Mesenchymal stem cell (in vitro differentiated cells and primary cell): ENCODE results near the gene CXorf49. TPM values are rescaled to one million over a fixed set of nuclear protein-coding genes. Genes with fewer than 3 reads are reported as not detected.

Experiments used
- DNase-seq: peaks from one replicate; pipeline ENCODE4 v3.0.0-alpha.2; 2013
- H2AFZ ChIP-seq: one replicate; pipeline ENCODE4 v1.6.1; 2013; ENCODE audit warnings: low read depth, mild to moderate bottlenecking, control low read depth, inconsistent platforms, low read length, moderate library complexity
- H2AK5ac ChIP-seq: 2 replicates; pipeline ENCODE4 v1.6.1; 2013; ENCODE audit warnings: low read length, moderate library complexity, mild to moderate bottlenecking, inconsistent platforms; ENCODE audit not compliant: severe bottlenecking
- H2BK120ac ChIP-seq: one replicate; pipeline ENCODE4 v1.6.1; 2013; ENCODE audit warnings: low read depth, mild to moderate bottlenecking, inconsistent platforms, low read length, moderate library complexity
- H2BK12ac ChIP-seq, 2 experiments: one replicate each; pipeline ENCODE4 v1.6.1; 2013; ENCODE audit warnings: inconsistent platforms in 2 of 2, low read length in 2 of 2, mild to moderate bottlenecking in 2 of 2, moderate library complexity in 2 of 2, control low read depth in 1 of 2
- H2BK15ac ChIP-seq: one replicate; pipeline ENCODE4 v1.6.1; 2013; ENCODE audit warnings: mild to moderate bottlenecking, low read depth, inconsistent platforms; ENCODE audit not compliant: poor library complexity, severe bottlenecking
- H2BK5ac ChIP-seq: 2 replicates; pipeline ENCODE4 v1.6.1; 2013; ENCODE audit warnings: low read depth, mild to moderate bottlenecking, low read length, control low read depth, inconsistent platforms; ENCODE audit not compliant: poor library complexity, severe bottlenecking
- H3K14ac ChIP-seq, 2 experiments: one replicate each; pipeline ENCODE4 v1.6.1; 2013; ENCODE audit warnings: inconsistent platforms in 2 of 2, low read length in 2 of 2, control low read depth in 1 of 2, mild to moderate bottlenecking in 1 of 2, moderate library complexity in 1 of 2
- H3K18ac ChIP-seq, 2 experiments: one replicate each; pipeline ENCODE4 v1.6.1; 2013; ENCODE audit warnings: inconsistent platforms in 2 of 2, low read length in 2 of 2, control low read depth in 1 of 2, low read depth in 1 of 2, mild to moderate bottlenecking in 1 of 2
- H3K23ac ChIP-seq, 2 experiments: one replicate each; pipeline ENCODE4 v1.6.1; 2013; ENCODE audit warnings: inconsistent platforms in 2 of 2, low read length in 2 of 2, mild to moderate bottlenecking in 2 of 2, moderate library complexity in 2 of 2, control low read depth in 1 of 2
- H3K27ac ChIP-seq: 2 replicates; pipeline ENCODE4 v1.5.1; 2013; ENCODE audit warnings: mild to moderate bottlenecking, moderate library complexity, low read length, control low read depth, inconsistent platforms; ENCODE audit not compliant: poor library complexity, severe bottlenecking
- H3K27me3 ChIP-seq, 2 experiments: 2 replicates each; pipeline versions ENCODE4 v1.6.1 to v1.7.0; 2013; ENCODE audit warnings: low read length in 2 of 2, mild to moderate bottlenecking in 2 of 2, moderate library complexity in 2 of 2, control low read depth in 1 of 2, inconsistent platforms in 1 of 2; ENCODE audit not compliant: control insufficient read depth in 1 of 2, insufficient read depth in 1 of 2
- H3K36me3 ChIP-seq, 2 experiments: 2 replicates each; pipeline versions ENCODE4 v1.6.1 to v1.7.0; 2013; ENCODE audit warnings: low read length in 2 of 2, control low read depth in 1 of 2, inconsistent platforms in 1 of 2, low read depth in 1 of 2, mild to moderate bottlenecking in 1 of 2; ENCODE audit not compliant: insufficient read depth in 2 of 2, control insufficient read depth in 1 of 2
- H3K4ac ChIP-seq, 2 experiments: one replicate each; pipeline ENCODE4 v1.6.1; 2013; ENCODE audit warnings: inconsistent platforms in 2 of 2, low read length in 2 of 2, mild to moderate bottlenecking in 2 of 2, moderate library complexity in 2 of 2, control low read depth in 1 of 2, low read depth in 1 of 2
- H3K4me1 ChIP-seq: 2 replicates; pipeline ENCODE4 v1.6.1; 2013; ENCODE audit warnings: low read depth, low read length, control low read depth; ENCODE audit not compliant: control insufficient read depth, insufficient read depth
- H3K4me2 ChIP-seq: 2 replicates; pipeline ENCODE4 v1.6.1; 2013; ENCODE audit warnings: low read length, mild to moderate bottlenecking, inconsistent platforms; ENCODE audit not compliant: poor library complexity, severe bottlenecking
- H3K4me3 ChIP-seq, 2 experiments: 2 replicates each; pipeline versions ENCODE4 v1.5.1 to v1.7.0; 2013; ENCODE audit warnings: low read length in 2 of 2, mild to moderate bottlenecking in 2 of 2, control low read depth in 1 of 2, low read depth in 1 of 2; ENCODE audit not compliant: insufficient read depth in 1 of 2
- H3K79me1 ChIP-seq: replicated peaks from 2 replicates; pipeline ENCODE4 v1.6.1; 2013; ENCODE audit warnings: mild to moderate bottlenecking, control low read depth, low read length, inconsistent platforms; ENCODE audit not compliant: poor library complexity, severe bottlenecking
- H3K9ac ChIP-seq: 2 replicates; pipeline ENCODE4 v1.7.0; 2013; ENCODE audit warnings: mild to moderate bottlenecking, low read length, moderate library complexity
- H3K9me3 ChIP-seq: 2 replicates; pipeline ENCODE4 v1.7.0; 2013; ENCODE audit warnings: mild to moderate bottlenecking, low read length; ENCODE audit not compliant: control insufficient read depth
- H4K8ac ChIP-seq: one replicate; pipeline ENCODE4 v1.6.1; 2013; ENCODE audit warnings: inconsistent platforms, mild to moderate bottlenecking, low read length, moderate library complexity
- H4K91ac ChIP-seq: one replicate; pipeline ENCODE4 v1.6.1; 2013; ENCODE audit warnings: mild to moderate bottlenecking, low read length, inconsistent platforms
- WGBS: methylation state at CpG from one replicate; pipeline ENCODE4 v1.1.7; 2013; ENCODE audit warnings: mixed read lengths; 5-methylcytosine and 5-hydroxymethylcytosine counted together
- small RNA-seq: library from polyadenylated mRNA; stranded (forward); fragments of <200 nt; extraction: miRNeasy Mini kit (QIAGEN cat#:217004); gene quantifications from one replicate; pipeline ENCODE3, GENCODE V24; 2013; ENCODE audit warnings: low read depth

Gene CXorf49

DNA sequence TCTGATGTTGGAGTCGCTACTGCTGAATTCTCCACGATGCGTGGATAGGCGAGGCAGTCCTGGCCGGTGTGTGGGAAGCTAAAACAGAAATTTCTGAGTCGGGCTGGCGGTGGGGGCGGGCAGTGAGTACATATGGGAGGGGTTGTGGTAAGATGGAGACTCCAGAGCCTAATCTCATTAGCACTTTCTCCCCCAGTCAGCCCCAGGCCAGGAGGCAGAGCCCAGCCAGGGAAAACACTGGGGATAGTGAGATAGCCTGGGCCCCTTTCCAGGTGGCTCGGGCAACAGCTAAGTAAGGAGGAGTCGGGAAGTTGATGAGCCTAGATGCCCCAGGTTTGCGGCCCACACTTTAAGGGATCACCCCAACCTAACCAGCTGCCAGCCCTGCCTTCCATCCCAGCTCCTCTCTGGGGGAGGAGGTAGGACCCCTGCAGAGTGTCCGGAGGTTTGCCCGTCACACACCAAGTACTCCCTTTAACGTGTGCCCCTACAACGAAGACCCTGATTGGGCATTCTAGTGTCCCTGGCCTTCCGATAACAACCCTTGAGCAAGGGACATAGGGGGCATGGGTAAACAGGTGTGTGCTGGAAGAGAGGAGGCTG lies 53.1 kb downstream of the CXorf49 start:
- peaks cover 0 to 31% of the 10 kb centered on the region in 2 experiments for H3K27me3 ChIP-seq
- DNase-seq, result no peak
- no peak overlapping the region for H3K9ac ChIP-seq
- no peak overlapping the region for H3K4ac ChIP-seq
- peaks cover 4% of the 10 kb centered on the region for H3K9me3 ChIP-seq
- H2BK12ac ChIP-seq, result no peak overlapping the region
- WGBS, result 95% methylated on average over 9 of the region's 16 CpGs
- H3K23ac ChIP-seq, result no peak overlapping the region
- no peak overlapping the region for H2BK15ac ChIP-seq
- no peaks in the 10 kb centered on the region for H3K4me1 ChIP-seq
- H4K91ac ChIP-seq, result no peak overlapping the region
- H3K18ac ChIP-seq, result no peak overlapping the region
- H3K4me3 ChIP-seq, result no peak overlapping the region
- no peak overlapping the region for H2BK5ac ChIP-seq
- H3K14ac ChIP-seq, result no peak overlapping the region
- H4K8ac ChIP-seq, result no peak overlapping the region
- H3K79me1 ChIP-seq, result no peaks in the 10 kb centered on the region
- no peak overlapping the region for H2BK120ac ChIP-seq
- H3K36me3 ChIP-seq, result no peaks in the 10 kb centered on the region
- no peak overlapping the region for H3K4me2 ChIP-seq
- no peak overlapping the region for H2AK5ac ChIP-seq
- H2AFZ ChIP-seq, result no peak overlapping the region
- H3K27ac ChIP-seq, result no peak overlapping the region

Small RNA genes within 50 kb of the gene (small RNA-seq; reads per million reads assigned to genes)
- gene BX276092.4, result not detected
- gene BX276092.6, result not detected
- gene BX276092.8, result not detected
